Activated T-helper 2 cell treated with anti-CD3 and anti-CD28 coated beads, Interferon-gamma antibody, Interleukin-2, Interleukin-4, amounts not matched to agents 10 μg/mL and 5 μg/mL and 100 μg/mL, durations not matched to agents 14 hours and 24 hours and 36 hours (primary cell): ENCODE data around the gene PARS2. TPM values are rescaled to one million over a fixed set of nuclear protein-coding genes. Genes with fewer than 3 reads are reported as not detected.

Experiments
- DNase-seq: peaks from one replicate; pipeline ENCODE4 v3.0.0; 2021; ENCODE audit warnings: low spot score
- H3K27ac Mint-ChIP-seq: one replicate; pipeline ENCODE4 v1.8.0; 2021; ENCODE audit warnings: mixed read lengths
- H3K27me3 Mint-ChIP-seq: one replicate; pipeline ENCODE4 v1.8.0; 2021; ENCODE audit warnings: low read depth, mixed read lengths
- H3K36me3 Mint-ChIP-seq: one replicate; pipeline ENCODE4 v1.8.0; 2021; ENCODE audit warnings: low read depth, mixed read lengths
- H3K4me1 Mint-ChIP-seq: one replicate; pipeline ENCODE4 v1.8.0; 2021; ENCODE audit warnings: low read depth, mixed read lengths
- H3K4me3 Mint-ChIP-seq: one replicate; pipeline ENCODE4 v1.8.0; 2021; ENCODE audit warnings: low read depth, mild to moderate bottlenecking, moderate library complexity, mixed read lengths
- H3K9me3 Mint-ChIP-seq: one replicate; pipeline ENCODE4 v1.8.0; 2021; ENCODE audit warnings: mixed read lengths
- intact Hi-C: fragments of 100-400 bp; cut with micrococcal nuclease; formaldehyde crosslinking; loops from one replicate; pipeline ENCODE4 v1.15.1; 2023
- total RNA-seq: library from RNA; stranded (reverse); gene quantifications from 2 replicates; pipeline ENCODE4 v1.2.3, GENCODE V29; 2022

The PARS2 gene
- total RNA-seq, 1 donor from 2014 or later, result 6.4 TPM

- Mint-ChIP-seq H3K4me3 (no peak overlapping the region), H3K9me3 (no peaks in the 10 kb centered on the region), H3K27me3 (no peaks in the 10 kb centered on the region), H3K4me1 (no peaks in the 10 kb centered on the region), H3K27ac (no peak overlapping the region), H3K36me3 (peaks cover 3% of the 10 kb centered on the region)
- DNase-seq, result no peak
- intact Hi-C loops, result no loop called here
These were observed 9.6 kb downstream of the PARS2 start for GRCh38 chr1:54754486-54755285.

DNA sequence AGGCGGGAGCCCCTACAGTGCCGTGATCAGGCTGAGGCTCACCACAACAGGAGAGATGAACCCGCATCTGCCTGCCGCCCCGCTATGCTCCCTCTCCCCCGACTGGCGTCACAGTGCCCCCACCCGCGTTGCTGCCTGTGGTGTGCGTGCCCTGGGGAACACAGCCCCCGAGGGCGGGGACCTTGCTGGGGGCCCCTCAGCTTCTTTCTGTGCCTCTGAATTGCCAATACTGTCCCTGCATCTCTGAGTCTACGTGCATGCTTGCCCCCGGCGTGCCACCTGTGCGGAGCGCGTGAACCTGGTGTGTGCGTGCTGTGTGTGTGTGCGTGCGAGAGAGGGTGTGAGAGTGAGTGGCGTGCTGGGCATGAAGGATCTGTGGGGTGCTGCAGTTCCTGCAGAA is 10.3 kb downstream of the PARS2 start:
- H3K9me3 Mint-ChIP-seq, result no peaks in the 10 kb centered on the region
- H3K27me3 Mint-ChIP-seq, result no peaks in the 10 kb centered on the region
- no peak overlapping the region for H3K4me3 Mint-ChIP-seq
- H3K27ac Mint-ChIP-seq, result no peak overlapping the region
- intact Hi-C loops, result no loop called here
- H3K4me1 Mint-ChIP-seq, result no peaks in the 10 kb centered on the region
- H3K36me3 Mint-ChIP-seq, result peaks cover 3% of the 10 kb centered on the region
- DNase-seq, result no peak

- no peaks in the 10 kb centered on the region for H3K27me3 Mint-ChIP-seq
- no peaks in the 10 kb centered on the region for H3K4me1 Mint-ChIP-seq
- no peak overlapping the region for H3K27ac Mint-ChIP-seq
- H3K9me3 Mint-ChIP-seq, result no peaks in the 10 kb centered on the region
- no peak overlapping the region for H3K4me3 Mint-ChIP-seq
- DNase-seq, result no peak
- no peaks in the 10 kb centered on the region for H3K36me3 Mint-ChIP-seq
- intact Hi-C loops, result no loop called here
These were observed 12.9 kb downstream of the PARS2 start for GRCh38 chr1:54751426-54751825.

- Mint-ChIP-seq H3K27ac (no peak overlapping the region), H3K4me1 (no peaks in the 10 kb centered on the region), H3K4me3 (no peak overlapping the region), H3K27me3 (no peaks in the 10 kb centered on the region), H3K36me3 (no peaks in the 10 kb centered on the region), H3K9me3 (no peaks in the 10 kb centered on the region)
- DNase-seq, result no peak
- intact Hi-C loops, result no loop called here
These were observed 13.7 kb downstream of the PARS2 start for GRCh38 chr1:54750596-54750995.

- intact Hi-C loops, result no loop called here
- Mint-ChIP-seq H3K27ac (no peak overlapping the region), H3K4me3 (no peak overlapping the region), H3K4me1 (no peaks in the 10 kb centered on the region), H3K36me3 (no peaks in the 10 kb centered on the region), H3K9me3 (no peaks in the 10 kb centered on the region), H3K27me3 (no peaks in the 10 kb centered on the region)
- DNase-seq, result no peak
These were observed 16.1 kb downstream of the PARS2 start for GRCh38 chr1:54748094-54748835.

DNA sequence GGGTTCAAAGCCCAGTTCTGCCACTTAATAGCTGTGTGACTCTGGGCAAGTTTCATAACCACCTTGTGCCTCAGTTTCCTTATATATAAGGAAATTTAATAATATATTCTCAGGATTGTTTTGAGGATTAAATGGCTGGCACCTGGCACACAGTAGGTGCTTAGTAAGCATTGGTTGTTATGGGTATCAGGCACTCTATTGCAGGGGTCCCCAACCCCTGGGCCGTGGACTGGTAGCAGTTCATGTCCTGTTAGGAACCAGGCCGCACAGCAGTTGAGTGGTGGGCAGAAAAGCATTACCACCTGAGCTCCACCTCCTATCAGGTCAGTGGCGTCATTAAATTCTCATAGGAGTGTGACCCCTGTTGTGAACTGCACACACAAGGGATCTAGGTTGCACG is 18.5 kb downstream of the PARS2 start:
- no peak for DNase-seq
- no peak overlapping the region for H3K4me3 Mint-ChIP-seq
- no peaks in the 10 kb centered on the region for H3K4me1 Mint-ChIP-seq
- no peak overlapping the region for H3K27ac Mint-ChIP-seq
- peaks cover 15% of the 10 kb centered on the region for H3K36me3 Mint-ChIP-seq
- no peaks in the 10 kb centered on the region for H3K9me3 Mint-ChIP-seq
- no peaks in the 10 kb centered on the region for H3K27me3 Mint-ChIP-seq
- intact Hi-C loops, result no loop called here

DNA sequence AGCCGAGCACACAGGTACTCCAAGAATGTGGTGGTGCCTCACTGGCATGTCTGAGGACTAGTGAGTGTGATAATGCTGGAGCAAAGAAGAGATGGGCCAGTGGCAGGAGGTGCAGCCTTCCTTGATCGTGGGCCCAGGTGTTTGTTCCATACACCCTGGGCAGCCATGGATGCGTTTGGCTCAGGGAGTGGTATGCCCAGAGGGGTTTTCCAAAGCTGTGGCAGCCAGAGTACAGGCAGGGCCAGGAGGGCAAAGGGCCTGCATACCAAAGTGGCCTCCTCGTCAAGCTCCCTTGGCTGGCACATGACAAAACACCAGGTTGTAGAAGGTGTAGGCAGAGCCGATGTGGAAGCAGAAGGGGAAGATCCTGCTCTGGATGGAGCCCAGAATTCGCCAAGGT is 19.0 kb downstream of the PARS2 start:
- intact Hi-C loops, result no loop called here
- DNase-seq, result no peak
- H3K4me3 Mint-ChIP-seq, result no peak overlapping the region
- no peaks in the 10 kb centered on the region for H3K27me3 Mint-ChIP-seq
- no peak overlapping the region for H3K27ac Mint-ChIP-seq
- H3K9me3 Mint-ChIP-seq, result no peaks in the 10 kb centered on the region
- peaks cover 21% of the 10 kb centered on the region for H3K36me3 Mint-ChIP-seq
- no peaks in the 10 kb centered on the region for H3K4me1 Mint-ChIP-seq

DNA sequence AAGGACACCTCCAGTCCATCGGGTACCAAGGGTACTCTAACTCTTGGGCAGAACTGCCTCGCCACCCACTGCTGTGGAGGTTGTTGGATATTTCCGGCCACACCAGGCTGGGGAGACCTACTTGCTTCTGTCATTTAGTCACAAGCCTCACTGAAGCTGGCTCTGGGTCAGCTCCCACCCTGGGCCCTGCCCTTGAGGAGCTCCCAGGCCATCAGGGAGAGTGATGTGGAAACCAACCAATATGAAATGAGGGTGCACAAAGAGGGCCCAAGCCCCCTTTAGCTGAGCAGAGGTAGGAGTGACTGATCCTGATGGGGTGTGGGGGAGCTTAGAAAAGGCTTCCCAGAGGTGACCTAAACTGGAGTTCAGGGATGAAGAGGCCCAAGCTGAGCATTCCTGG is 19.6 kb downstream of the PARS2 start:
- H3K27ac Mint-ChIP-seq, result no peak overlapping the region
- no peak for DNase-seq
- H3K36me3 Mint-ChIP-seq, result peaks cover 25% of the 10 kb centered on the region
- intact Hi-C loops, result no loop called here
- H3K27me3 Mint-ChIP-seq, result no peaks in the 10 kb centered on the region
- H3K4me3 Mint-ChIP-seq, result no peak overlapping the region
- no peaks in the 10 kb centered on the region for H3K4me1 Mint-ChIP-seq
- no peaks in the 10 kb centered on the region for H3K9me3 Mint-ChIP-seq

DNA sequence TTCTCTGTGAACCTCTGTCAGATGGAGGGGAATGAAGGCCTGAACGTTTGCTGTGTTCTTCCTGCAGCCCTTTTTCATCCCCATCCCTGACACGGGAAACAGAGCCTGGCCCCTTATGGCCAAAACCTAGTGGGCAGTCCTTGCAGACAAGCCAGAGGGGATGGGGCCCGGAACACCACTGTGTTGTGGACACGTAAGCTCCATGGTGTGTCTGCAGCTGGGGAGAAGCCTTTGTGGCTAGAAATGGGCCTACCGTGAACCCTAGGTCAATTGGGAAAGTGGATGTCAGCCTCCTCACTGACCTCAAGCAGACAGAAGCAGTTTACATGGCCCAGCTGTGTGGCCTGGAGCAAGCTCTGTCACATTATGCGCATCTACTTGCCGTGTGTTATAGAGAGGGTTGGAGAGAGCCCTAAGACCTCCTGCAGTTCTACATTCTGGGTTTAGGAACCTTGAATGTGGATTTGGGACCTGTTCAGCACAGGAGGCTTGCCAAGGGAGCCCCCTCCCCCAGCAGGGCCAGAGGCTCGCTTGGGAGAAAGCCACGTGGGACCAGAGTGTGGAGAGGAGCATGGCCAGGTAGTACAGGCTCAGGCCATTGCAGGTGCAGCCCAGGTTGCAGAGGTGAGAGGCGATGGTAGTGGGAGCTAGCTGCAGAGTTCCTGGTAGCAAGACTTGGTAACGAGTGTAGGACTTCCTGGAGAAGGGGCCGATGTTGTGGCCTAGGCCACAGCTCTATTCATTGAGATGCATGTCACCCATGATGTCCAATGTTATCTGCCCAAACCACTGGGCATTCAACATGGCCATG is 20.7 kb downstream of the PARS2 start:
- H3K4me3 Mint-ChIP-seq, result no peak overlapping the region
- H3K27ac Mint-ChIP-seq, result no peak overlapping the region
- peaks cover 32% of the 10 kb centered on the region for H3K36me3 Mint-ChIP-seq
- intact Hi-C loops, result no loop called here
- no peaks in the 10 kb centered on the region for H3K9me3 Mint-ChIP-seq
- no peaks in the 10 kb centered on the region for H3K27me3 Mint-ChIP-seq
- no peak for DNase-seq
- no peaks in the 10 kb centered on the region for H3K4me1 Mint-ChIP-seq

- Mint-ChIP-seq H3K27ac (no peak overlapping the region), H3K27me3 (no peaks in the 10 kb centered on the region)
These were observed 22.0 kb downstream of the PARS2 start for GRCh38 chr1:54742282-54742681.

DNA sequence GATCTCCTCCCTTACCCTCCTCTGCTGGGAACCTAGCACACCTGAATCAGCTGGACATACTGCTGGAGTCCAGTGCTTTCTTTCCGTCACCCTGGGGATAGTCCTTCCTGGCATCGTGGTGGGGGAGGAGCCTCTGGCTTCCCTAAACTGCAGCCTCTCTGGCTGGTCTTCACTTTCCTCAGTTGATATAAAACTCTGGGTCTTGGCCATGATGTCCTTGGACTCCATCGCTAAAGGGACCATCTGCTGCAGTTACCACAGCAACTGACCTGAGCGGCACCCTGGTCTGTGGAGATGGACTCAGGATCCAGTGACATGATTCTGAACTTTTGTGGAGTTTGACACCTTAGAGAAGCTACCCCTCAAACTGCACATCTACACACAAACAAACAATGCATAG is 22.8 kb downstream of the PARS2 start:
- Mint-ChIP-seq H3K27me3 (no peaks in the 10 kb centered on the region), H3K36me3 (peaks cover 50% of the 10 kb centered on the region), H3K4me1 (no peaks in the 10 kb centered on the region), H3K4me3 (no peak overlapping the region), H3K27ac (no peak overlapping the region), H3K9me3 (no peaks in the 10 kb centered on the region)
- intact Hi-C loops, result no loop called here
- no peak for DNase-seq

More at GRCh38 chr1:54742282-54742681, 22.0 kb downstream of the PARS2 start:
- H3K4me1 Mint-ChIP-seq, result no peaks in the 10 kb centered on the region
- DNase-seq, result no peak
- no peaks in the 10 kb centered on the region for H3K9me3 Mint-ChIP-seq
- intact Hi-C loops, result no loop called here
- no peak overlapping the region for H3K4me3 Mint-ChIP-seq
- H3K36me3 Mint-ChIP-seq, result peaks cover 43% of the 10 kb centered on the region

DNA sequence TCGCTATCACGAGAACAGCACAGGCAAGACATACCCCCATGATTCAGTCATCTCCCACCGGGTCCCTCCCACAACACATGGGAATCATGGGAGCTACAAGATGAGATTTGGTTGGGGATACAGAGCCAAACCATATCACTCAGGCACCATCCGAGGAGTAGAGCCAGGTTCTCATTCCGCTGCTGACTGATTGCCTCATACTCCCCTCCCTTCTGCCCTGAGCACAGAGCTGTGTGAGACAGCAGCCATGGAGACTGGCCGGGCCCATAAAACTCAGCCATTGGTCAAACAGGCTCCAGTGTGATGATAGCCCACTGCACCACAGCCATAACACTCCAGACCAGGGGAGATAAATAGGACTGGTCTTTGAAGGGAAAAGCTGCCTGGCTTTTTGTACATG is 26.1 kb downstream of the PARS2 start:
- no peak for DNase-seq
- H3K36me3 Mint-ChIP-seq, result peaks cover 63% of the 10 kb centered on the region
- H3K27ac Mint-ChIP-seq, result no peak overlapping the region
- H3K27me3 Mint-ChIP-seq, result no peaks in the 10 kb centered on the region
- H3K9me3 Mint-ChIP-seq, result no peaks in the 10 kb centered on the region
- no peak overlapping the region for H3K4me3 Mint-ChIP-seq
- H3K4me1 Mint-ChIP-seq, result no peaks in the 10 kb centered on the region
- intact Hi-C loops, result no loop called here

DNA sequence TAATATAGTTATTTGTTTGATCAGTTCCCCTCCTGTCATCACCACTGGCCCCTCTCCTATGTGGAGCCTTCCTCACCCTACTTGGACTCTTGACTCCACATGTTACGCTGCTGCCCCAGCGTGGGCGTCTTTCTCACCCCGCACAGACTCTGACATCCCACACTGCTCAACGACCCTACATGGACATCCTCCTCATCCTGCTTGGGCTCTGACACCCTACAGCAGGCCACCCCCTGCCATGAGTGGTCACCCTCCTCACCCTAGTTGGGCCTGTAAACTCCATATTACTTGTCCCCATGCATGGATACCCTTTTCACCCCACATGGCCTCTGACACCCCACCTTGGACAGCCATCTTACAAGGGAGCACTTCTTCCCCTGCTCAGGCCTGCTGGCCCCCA is 27.6 kb downstream of the PARS2 start:
- intact Hi-C loops, result no loop called here
- peaks cover 60% of the 10 kb centered on the region for H3K36me3 Mint-ChIP-seq
- no peaks in the 10 kb centered on the region for H3K9me3 Mint-ChIP-seq
- H3K27me3 Mint-ChIP-seq, result no peaks in the 10 kb centered on the region
- no peaks in the 10 kb centered on the region for H3K4me1 Mint-ChIP-seq
- no peak overlapping the region for H3K27ac Mint-ChIP-seq
- no peak for DNase-seq
- H3K4me3 Mint-ChIP-seq, result no peak overlapping the region
